SKM-1 (cell line): ENCODE measurements around the gene LCN1.

Experiments
- DNase-seq: peaks from one replicate; lab custom pipeline; 2025; ENCODE audit not compliant: unreplicated experiment; lab: John Stamatoyannopoulos, UW

Gene LCN1

GRCh38 chr9:135488527-135488926, 32.7 kb upstream of the LCN1 start:
- no peak for DNase-seq

- no peak for DNase-seq
Observed at GRCh38 chr9:135489188-135489906, 31.9 kb upstream of the LCN1 start.

- DNase-seq: no peak
Observed at GRCh38 chr9:135490166-135490870, 30.9 kb upstream of the LCN1 start.

DNA sequence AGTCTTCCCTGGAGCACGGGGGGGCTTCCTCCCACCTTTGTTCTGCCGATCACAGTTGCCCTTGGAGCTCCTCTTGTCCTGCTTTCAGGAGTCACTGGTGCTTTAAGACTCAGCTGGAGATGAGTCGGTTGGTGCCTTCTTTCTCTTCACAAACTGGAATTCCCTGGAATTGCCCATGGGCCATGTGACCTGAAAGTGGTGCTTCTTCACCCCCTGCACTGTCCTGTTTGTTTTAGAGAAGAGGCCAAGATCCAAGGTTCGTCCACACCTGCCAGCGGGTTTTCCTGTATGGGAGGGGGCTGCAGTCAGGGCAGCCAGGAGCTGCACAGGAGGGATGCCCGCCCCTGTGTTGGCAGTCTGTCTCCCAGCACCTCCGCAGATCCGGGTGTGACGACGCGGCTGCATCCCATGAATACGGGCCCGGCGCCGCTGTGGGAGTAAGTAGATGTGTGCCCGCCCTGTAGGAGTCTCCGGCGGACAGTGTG, 30.2 kb upstream of the LCN1 start:
- DNase-seq: no peak

DNA sequence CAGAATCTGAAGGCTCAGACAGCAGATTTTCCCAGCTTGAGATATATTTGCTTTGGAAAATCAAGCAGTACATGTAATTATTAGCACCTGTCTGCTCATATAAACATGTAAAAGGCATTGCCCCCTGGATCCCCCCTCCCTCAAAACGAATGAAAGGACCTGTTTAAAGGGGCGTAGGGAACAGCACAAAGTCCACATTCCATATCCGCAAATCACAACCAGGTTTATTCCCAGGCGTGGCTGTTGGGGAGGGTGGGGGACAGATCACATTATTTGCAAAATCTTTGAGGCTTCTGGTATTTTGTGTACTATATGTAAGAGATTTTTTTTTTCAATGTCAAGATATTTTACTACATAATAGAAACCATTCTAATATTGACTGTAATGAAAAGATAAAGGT, 29.5 kb upstream of the LCN1 start:
- DNase-seq: no peak

- DNase-seq: no peak
Observed at GRCh38 chr9:135492886-135493669, 28.2 kb upstream of the LCN1 start.

DNA sequence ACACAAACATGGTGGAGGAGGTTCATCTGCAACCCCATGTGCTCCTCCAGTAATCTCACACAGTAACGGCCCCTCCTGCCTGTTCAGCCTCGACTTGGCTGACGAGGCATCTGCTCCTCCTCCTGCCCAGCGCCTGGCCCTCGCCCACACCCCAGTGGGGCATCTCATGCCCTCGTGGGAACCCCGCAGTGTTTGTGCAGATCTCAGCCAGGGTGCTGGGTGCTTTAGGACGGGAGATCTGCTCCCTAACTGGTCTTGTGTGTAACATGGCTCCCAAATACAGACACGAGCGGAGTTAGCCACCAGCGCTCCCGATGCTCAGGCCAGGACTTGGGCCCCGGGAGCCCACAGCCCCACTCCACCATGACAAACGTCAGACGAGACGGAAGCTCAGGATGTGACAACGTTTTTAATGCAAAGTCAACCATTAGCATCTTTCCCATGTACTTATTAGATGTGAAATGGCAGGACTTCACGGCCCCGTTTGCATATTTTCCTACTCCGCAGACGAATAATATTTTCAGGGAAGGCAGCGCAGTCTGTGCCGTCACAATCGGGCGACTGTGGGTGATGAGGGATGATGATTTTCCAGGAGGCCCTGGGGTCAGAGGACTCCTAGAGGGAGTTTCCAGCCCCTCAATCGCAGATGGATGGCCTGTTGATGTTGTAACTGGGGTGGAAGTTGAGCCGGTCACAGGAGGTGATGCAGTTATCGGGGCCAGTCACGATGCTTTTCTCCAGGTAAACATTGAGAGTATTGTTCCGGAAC, 26.3 kb upstream of the LCN1 start:
- DNase-seq: no peak

DNA sequence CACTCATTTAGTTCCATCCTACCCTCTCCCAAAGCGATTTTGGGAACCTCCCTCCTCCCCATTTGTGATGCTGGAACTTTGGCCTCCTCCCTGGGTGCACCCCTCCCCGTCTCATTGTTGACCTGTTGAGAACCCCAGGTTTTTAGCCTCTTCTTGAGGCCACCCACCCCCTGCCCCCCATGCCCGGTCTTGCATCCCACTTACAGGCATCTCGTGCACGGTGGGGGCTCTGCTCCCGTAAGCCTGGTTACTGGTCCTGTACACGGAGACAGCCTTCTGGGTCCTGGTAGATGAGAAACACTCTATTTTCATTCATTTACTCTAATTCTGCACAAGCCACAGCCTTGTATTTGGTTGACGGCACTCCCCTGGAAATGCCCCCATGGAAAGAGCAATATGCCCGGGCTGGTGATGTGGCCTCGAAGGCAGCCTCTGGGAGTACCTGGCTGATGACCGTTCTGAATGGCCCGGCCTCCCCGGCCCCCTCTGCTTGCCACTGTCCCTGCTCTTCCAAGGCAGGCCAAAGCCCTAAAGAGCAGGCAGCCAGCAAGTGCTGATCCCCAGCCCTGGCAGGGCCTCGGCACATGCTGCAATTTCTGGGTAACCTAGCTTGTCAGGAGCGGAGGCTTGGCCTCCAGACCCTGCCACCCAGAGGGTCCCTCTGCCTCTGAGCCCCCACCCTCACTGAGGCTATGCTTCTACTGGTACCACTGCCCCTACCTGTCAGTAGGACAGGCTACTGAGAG, 22.7 kb upstream of the LCN1 start:
- no peak for DNase-seq

- peak; percentile 62 for DNase-seq
Observed at GRCh38 chr9:135499326-135500070, 21.7 kb upstream of the LCN1 start.

- no peak for DNase-seq
Observed at GRCh38 chr9:135500071-135500524, 21.1 kb upstream of the LCN1 start.

DNA sequence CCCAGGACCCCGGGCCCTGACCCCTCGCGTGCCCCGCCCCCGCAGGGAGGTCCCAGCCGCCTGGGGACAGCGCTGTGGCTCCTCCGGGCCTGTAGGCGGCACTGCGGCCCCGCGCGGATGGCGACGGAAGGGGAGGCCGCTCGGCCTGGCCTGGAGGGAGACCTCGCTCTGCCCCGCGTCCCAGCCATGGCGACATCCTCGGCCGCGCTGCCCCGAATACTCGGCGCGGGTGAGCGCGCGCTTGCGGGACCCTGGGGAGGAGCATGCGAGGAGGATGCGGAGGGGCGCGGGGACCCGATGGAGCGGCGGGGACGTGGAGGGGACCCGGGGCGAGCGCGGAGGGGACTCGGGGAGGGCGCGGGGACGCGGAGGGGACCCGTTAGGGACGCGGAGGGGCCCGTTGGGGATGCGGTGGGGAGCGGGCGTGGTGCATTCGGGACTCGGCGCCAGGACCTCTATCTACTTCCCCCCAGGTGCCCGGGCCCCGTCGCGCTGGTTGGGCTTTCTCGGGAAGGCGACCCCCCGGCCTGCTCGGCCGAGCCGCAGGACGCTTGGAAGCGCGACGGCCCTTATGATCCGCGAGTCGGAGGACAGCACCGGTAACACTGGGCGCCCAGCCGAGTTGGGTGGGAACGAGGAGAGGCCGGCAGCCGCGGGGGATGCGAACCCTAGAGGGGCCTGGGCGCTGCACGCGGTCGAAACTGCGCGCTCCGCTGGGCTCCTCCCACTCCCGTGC, 20.5 kb upstream of the LCN1 start, which contains the start of gene MRPS2:
MRPS2 (plus strand) TSS at position 158 of the 736 bp plus-strand sequence; CDS start at position 187, 29 bp downstream.
- peak; percentile 60 for DNase-seq

DNA sequence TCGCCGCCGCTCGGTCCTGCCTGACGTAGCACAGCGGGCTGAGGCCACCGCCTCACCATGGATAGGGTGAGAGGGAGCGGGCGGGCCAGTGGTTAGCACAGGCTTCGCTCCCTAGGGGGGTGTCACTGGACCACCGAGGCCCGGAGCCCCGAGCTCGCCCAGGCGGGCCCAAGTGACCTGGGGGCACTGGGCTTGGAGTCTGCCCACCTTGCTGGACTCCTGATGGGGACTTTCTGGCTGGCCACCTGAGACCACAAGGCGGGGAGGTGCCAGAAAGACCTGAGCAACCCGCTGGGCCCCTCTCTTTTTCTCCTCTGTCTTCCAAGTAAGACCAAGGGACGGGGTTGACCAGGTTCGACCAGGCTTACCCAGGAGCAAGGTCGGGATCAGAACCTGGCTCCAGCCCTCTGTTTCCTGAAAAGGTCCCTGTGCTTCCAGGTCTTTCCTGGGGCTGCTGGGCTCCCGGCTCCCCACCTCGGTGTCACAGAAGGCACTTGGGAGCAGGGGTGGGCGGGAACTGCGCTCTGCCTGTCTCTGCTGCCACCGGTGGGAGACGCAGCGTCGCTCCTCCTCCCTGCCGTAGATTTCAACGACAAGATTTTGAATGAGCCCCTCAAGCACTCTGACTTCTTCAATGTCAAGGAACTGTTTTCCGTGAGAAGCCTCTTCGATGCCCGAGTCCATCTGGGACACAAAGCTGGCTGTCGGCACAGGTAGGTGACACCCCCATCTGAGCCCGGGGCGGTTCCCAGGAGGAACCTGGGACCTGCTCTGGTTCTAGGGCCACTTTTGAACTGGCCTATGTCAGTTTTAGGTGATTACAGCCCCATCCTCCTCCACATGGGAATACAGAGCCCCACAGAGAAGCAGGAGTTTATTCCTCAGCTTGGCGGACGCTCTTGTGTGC, 19.7 kb upstream of the LCN1 start:
- no peak for DNase-seq

- no peak for DNase-seq
Observed at GRCh38 chr9:135502168-135502872, 18.9 kb upstream of the LCN1 start.

DNA sequence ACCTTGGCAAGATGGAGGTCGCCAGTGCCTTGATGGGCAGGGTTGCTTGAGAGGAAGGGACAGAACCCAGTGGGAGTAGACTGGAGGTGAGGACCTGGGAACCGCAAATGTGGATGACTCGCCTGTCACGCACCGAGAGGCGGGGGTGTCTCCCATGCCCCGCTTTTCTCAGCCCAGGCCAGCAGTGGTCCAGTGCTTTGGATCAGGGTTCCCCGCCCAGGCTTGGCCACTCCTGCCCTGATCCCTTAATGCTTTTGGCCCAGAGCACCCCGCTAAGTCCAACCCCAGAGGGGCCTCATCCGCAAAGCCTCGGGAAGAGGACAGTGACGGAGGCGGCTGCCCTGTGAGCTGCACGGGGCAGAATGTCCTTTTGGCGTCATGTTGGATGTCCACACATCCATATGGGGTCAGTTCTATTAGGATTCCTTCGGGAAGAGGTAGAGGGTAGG, 18.3 kb upstream of the LCN1 start:
- no peak for DNase-seq

DNA sequence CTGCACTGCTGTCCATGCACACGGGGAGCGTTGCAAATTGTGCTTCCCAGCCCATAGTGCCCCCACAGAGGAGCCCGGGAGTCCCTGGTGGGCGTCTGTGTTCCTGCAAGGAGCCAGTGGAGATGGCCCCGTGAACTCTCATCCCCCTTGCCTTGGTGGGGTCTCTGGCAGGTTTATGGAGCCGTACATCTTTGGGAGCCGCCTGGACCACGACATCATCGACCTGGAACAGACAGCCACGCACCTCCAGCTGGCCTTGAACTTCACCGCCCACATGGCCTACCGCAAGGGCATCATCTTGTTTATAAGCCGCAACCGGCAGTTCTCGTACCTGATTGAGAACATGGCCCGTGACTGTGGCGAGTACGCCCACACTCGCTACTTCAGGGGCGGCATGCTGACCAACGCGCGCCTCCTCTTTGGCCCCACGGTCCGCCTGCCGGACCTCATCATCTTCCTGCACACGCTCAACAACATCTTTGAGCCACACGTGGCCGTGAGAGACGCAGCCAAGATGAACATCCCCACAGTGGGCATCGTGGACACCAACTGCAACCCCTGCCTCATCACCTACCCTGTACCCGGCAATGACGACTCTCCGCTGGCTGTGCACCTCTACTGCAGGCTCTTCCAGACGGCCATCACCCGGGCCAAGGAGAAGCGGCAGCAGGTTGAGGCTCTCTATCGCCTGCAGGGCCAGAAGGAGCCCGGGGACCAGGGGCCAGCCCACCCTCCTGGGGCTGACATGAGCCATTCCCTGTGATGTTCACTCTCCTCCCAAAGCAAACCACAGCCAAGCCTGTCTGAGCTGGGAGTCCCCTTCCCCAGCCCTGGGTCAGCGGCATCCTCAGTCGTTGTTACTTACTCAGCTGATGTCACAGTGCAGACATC, 17.6 kb upstream of the LCN1 start:
- no peak for DNase-seq
